Measurements from ENCODE around the gene RETREG1. TPM values are rescaled to one million over a fixed set of nuclear protein-coding genes. Genes with fewer than 3 reads are reported as not detected.

RETREG1 gene
- total RNA-seq, 1 experiment from 2014 or later, result 3.4 TPM

GRCh38 chr5:16603295-16603694, 13.5 kb downstream of the RETREG1 start:
- Mint-ChIP-seq H3K27me3 (ENCODE audit: low read depth) (no peaks in the 10 kb centered on the region), H3K4me3 (no peak overlapping the region), H3K9me3 (peaks cover 1 to 4% of the 10 kb centered on the region in 2 experiments; a peak in 4 of 5 replicates), H3K36me3 (ENCODE audit: insufficient read depth in 1 of 3, low read depth in 3 of 3) (peaks cover 0 to 6% (median 0%) of the 10 kb centered on the region in 3 experiments; a peak in 4 of 7 replicates), H3K27ac (no peak overlapping the region), H3K4me1 (peaks cover 12 to 14% of the 10 kb centered on the region in 2 experiments)
- Histone ChIP-seq H3T11ph (ENCODE audit: low read length) (no peak overlapping the region), H3K79me1 (ENCODE audit: insufficient read depth, low read depth, low read length, poor library complexity, severe bottlenecking) (no peaks in the 10 kb centered on the region), H4K91ac (ENCODE audit: insufficient read length, low read depth, low read length) (no peak overlapping the region), H3K23ac (ENCODE audit: insufficient read length, low read depth, low read length) (no peak overlapping the region), H3K18ac (ENCODE audit: insufficient read length, low read depth, low read length) (no peak overlapping the region), H2BK120ac (ENCODE audit: low read depth, low read length, poor library complexity, severe bottlenecking) (no peak overlapping the region), H2AK5ac (ENCODE audit: insufficient read length, low read length) (no peak overlapping the region), H3K4me2 (ENCODE audit: insufficient read depth, insufficient read length, low read length) (no peak overlapping the region), H3K23me2 (ENCODE audit: insufficient read length, low read depth, low read length, poor library complexity, severe bottlenecking) (no peaks in the 10 kb centered on the region), H4K20me1 (ENCODE audit: control insufficient read depth, insufficient read depth, insufficient read length) (no peaks in the 10 kb centered on the region), H2AFZ (ENCODE audit: low read length) (no peak overlapping the region), H4K8ac (replicated peaks; ENCODE audit: insufficient read length, low read depth, low read length) (no peak overlapping the region), H3K27ac (ENCODE audit: insufficient read length, low read depth, low read length) (no peak overlapping the region), H3K56ac (ENCODE audit: insufficient read length, low read depth, low read length) (no peak overlapping the region), H3K9ac (ENCODE audit: extremely low read depth, insufficient read length, low read length) (no peak overlapping the region), H3K4me1 (ENCODE audit: insufficient read depth, low read length) (peaks cover 6% of the 10 kb centered on the region; the same call in 1 of the 2 replicates), H2BK15ac (ENCODE audit: low read depth, low read length) (no peak overlapping the region), H2BK20ac (ENCODE audit: low read depth, low read length, poor library complexity, severe bottlenecking) (no peak overlapping the region), H2BK5ac (ENCODE audit: insufficient read length, low read length) (no peak overlapping the region), H3K79me2 (ENCODE audit: insufficient read depth, low read length) (no peaks in the 10 kb centered on the region), H3K14ac (ENCODE audit: insufficient read depth, low read length) (no peak overlapping the region), H3K4ac (ENCODE audit: low read depth, low read length) (no peak overlapping the region), H4K5ac (ENCODE audit: insufficient read length, low read depth, low read length) (no peak overlapping the region), H2BK12ac (ENCODE audit: insufficient read length, low read depth, low read length) (no peak overlapping the region), H3K9me3 (ENCODE audit: control insufficient read depth, low read depth, low read length) (no peaks in the 10 kb centered on the region), H3K27me3 (ENCODE audit: insufficient read depth, low read length) (no peaks in the 10 kb centered on the region)
- TF ChIP-seq, protein P1, sequence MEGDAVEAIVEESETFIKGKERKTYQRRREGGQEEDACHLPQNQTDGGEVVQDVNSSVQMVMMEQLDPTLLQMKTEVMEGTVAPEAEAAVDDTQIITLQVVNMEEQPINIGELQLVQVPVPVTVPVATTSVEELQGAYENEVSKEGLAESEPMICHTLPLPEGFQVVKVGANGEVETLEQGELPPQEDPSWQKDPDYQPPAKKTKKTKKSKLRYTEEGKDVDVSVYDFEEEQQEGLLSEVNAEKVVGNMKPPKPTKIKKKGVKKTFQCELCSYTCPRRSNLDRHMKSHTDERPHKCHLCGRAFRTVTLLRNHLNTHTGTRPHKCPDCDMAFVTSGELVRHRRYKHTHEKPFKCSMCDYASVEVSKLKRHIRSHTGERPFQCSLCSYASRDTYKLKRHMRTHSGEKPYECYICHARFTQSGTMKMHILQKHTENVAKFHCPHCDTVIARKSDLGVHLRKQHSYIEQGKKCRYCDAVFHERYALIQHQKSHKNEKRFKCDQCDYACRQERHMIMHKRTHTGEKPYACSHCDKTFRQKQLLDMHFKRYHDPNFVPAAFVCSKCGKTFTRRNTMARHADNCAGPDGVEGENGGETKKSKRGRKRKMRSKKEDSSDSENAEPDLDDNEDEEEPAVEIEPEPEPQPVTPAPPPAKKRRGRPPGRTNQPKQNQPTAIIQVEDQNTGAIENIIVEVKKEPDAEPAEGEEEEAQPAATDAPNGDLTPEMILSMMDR (conservative IDR thresholded peaks at IDR 0.05), result no peak
- no CpG with 5 or more reads among the region's 5 CpGs for WGBS (ENCODE audit: extremely low coverage, insufficient read length, low lambda C conversion rate)
- DNase-seq, result no peak
